Measurements from ENCODE around the gene KIF21B. TPM values are rescaled to one million over a fixed set of nuclear protein-coding genes. Genes with fewer than 3 reads are reported as not detected.
A peak's percentile ranks its signal among the peaks of the same experiment; 100 is the strongest.

KIF21B gene
- total RNA-seq (2014; rRNA removed; shearing (Covaris generic)) = 0.60 and 0.68 TPM in 2 replicates

GRCh38 chr1:201023517-201023902 is at the start of gene KIF21B:
Gene KIF21B, minus strand, starts transcription at chr1:201023714. Its CDS starts 331 bp downstream, at chr1:201023383.
- DNase-seq (ENCODE audit: low read depth) = peak; percentile 65

- no peak for DNase-seq (ENCODE audit: low read depth)
These were observed 49.4 kb upstream of the KIF21B start for GRCh38 chr1:201072922-201073321.

GRCh38 chr1:201072149-201072548 is 48.6 kb upstream of the KIF21B start:
- peak; percentile 72 for DNase-seq (ENCODE audit: low read depth)

GRCh38 chr1:201069636-201070035 is 46.1 kb upstream of the KIF21B start:
- no peak for DNase-seq (ENCODE audit: low read depth)

- no peak for DNase-seq (ENCODE audit: low read depth)
These were observed 45.5 kb upstream of the KIF21B start for GRCh38 chr1:201068976-201069375.

GRCh38 chr1:201066986-201067385 is 43.5 kb upstream of the KIF21B start:
- no peak for DNase-seq (ENCODE audit: low read depth)

GRCh38 chr1:201065686-201066085 is 42.2 kb upstream of the KIF21B start:
- no peak for DNase-seq (ENCODE audit: low read depth)

GRCh38 chr1:201064806-201065205 is 41.3 kb upstream of the KIF21B start:
- no peak for DNase-seq (ENCODE audit: low read depth)

GRCh38 chr1:201063145-201063544 is 39.6 kb upstream of the KIF21B start:
- DNase-seq (ENCODE audit: low read depth) = no peak

- DNase-seq (ENCODE audit: low read depth) = no peak
These were observed 39.1 kb upstream of the KIF21B start for GRCh38 chr1:201062511-201063091.

- DNase-seq (ENCODE audit: low read depth) = no peak
These were observed 38.4 kb upstream of the KIF21B start for GRCh38 chr1:201061886-201062285.

- DNase-seq (ENCODE audit: low read depth) = no peak
These were observed 37.5 kb upstream of the KIF21B start for GRCh38 chr1:201061049-201061448.

GRCh38 chr1:201060586-201060985 is 37.1 kb upstream of the KIF21B start:
- DNase-seq (ENCODE audit: low read depth) = no peak

GRCh38 chr1:201059871-201060555 is 36.5 kb upstream of the KIF21B start:
- DNase-seq (ENCODE audit: low read depth) = no peak

- no peak for DNase-seq (ENCODE audit: low read depth)
These were observed 35.9 kb upstream of the KIF21B start for GRCh38 chr1:201059401-201059800.

- no peak for DNase-seq (ENCODE audit: low read depth)
These were observed 30.6 kb upstream of the KIF21B start for GRCh38 chr1:201054091-201054543.

- DNase-seq (ENCODE audit: low read depth) = no peak
These were observed 29.8 kb upstream of the KIF21B start for GRCh38 chr1:201053155-201053860.

- no peak for DNase-seq (ENCODE audit: low read depth)
These were observed 27.9 kb upstream of the KIF21B start for GRCh38 chr1:201051399-201051798.

GRCh38 chr1:201050515-201051277 is 27.2 kb upstream of the KIF21B start:
- DNase-seq (ENCODE audit: low read depth) = no peak

- DNase-seq (ENCODE audit: low read depth) = no peak
These were observed 25.8 kb upstream of the KIF21B start for GRCh38 chr1:201049248-201049831.

- no peak for DNase-seq (ENCODE audit: low read depth)
These were observed 25.0 kb upstream of the KIF21B start for GRCh38 chr1:201048521-201048920.

- no peak for DNase-seq (ENCODE audit: low read depth)
These were observed 20.6 kb upstream of the KIF21B start for GRCh38 chr1:201044119-201044518.
